ENCODE results near the gene ACER1. TPM values are rescaled to one million over a fixed set of nuclear protein-coding genes. Genes with fewer than 3 reads are reported as not detected.

Gene ACER1
- not detected in 2 replicates for total RNA-seq
- polyA plus RNA-seq: not detected in 2 replicates

GRCh38 chr19:6333439-6333838 lies at the start of gene ACER1:
TSS of gene ACER1 (minus strand) at chr19:6333612. CDS start at chr19:6333551, 61 bp downstream.
- no peaks in the 10 kb centered on the region for H3K4me1 ChIP-seq (ENCODE audit: low read depth)
- H3K9me3 ChIP-seq (ENCODE audit: low read depth): no peaks in the 10 kb centered on the region
- no peak for TF ChIP-seq CTCF (IDR thresholded peaks at IDR 0.05; ENCODE audit: low read depth, low read length)
- no peaks in the 10 kb centered on the region for H3K36me3 ChIP-seq
- H3K27ac ChIP-seq: no peak within 1 kb of the TSS
- no peaks in the 10 kb centered on the region for H3K27me3 ChIP-seq
- H3K4me3 ChIP-seq: no peak within 1 kb of the TSS
- DNase-seq (ENCODE audit: low read depth in 1 of 2, low spot score in 1 of 2): no peak

- no peaks in the 10 kb centered on the region for H3K4me1 ChIP-seq (ENCODE audit: low read depth)
- no peaks in the 10 kb centered on the region for H3K9me3 ChIP-seq (ENCODE audit: low read depth)
- H3K27ac ChIP-seq: no peak overlapping the region
- TF ChIP-seq CTCF (IDR thresholded peaks at IDR 0.05; ENCODE audit: low read depth, low read length): no peak
- no peak overlapping the region for H3K4me3 ChIP-seq
- no peak for DNase-seq (ENCODE audit: low read depth in 1 of 2, low spot score in 1 of 2)
- H3K36me3 ChIP-seq: peaks cover 52% of the 10 kb centered on the region
- no peaks in the 10 kb centered on the region for H3K27me3 ChIP-seq
These were observed 49.8 kb upstream of the ACER1 start for GRCh38 chr19:6383188-6383587.

GRCh38 chr19:6381030-6381750 lies 47.8 kb upstream of the ACER1 start:
- no peak for TF ChIP-seq CTCF (IDR thresholded peaks at IDR 0.05; ENCODE audit: low read depth, low read length)

GRCh38 chr19:6379744-6380143 lies 46.3 kb upstream of the ACER1 start:
- DNase-seq (ENCODE audit: low read depth in 1 of 2, low spot score in 1 of 2): no peak
- TF ChIP-seq CTCF (IDR thresholded peaks at IDR 0.05; ENCODE audit: low read depth, low read length): no peak
- Histone ChIP-seq H3K36me3 (peaks cover 28% of the 10 kb centered on the region), H3K9me3 (ENCODE audit: low read depth) (no peaks in the 10 kb centered on the region), H3K4me1 (ENCODE audit: low read depth) (no peaks in the 10 kb centered on the region), H3K27ac (no peak overlapping the region), H3K27me3 (no peaks in the 10 kb centered on the region), H3K4me3 (no peak overlapping the region)

More at GRCh38 chr19:6381030-6381750, 47.8 kb upstream of the ACER1 start:
- Histone ChIP-seq H3K27ac (no peak overlapping the region), H3K4me3 (no peak overlapping the region), H3K9me3 (ENCODE audit: low read depth) (no peaks in the 10 kb centered on the region), H3K4me1 (ENCODE audit: low read depth) (no peaks in the 10 kb centered on the region), H3K36me3 (peaks cover 38% of the 10 kb centered on the region), H3K27me3 (no peaks in the 10 kb centered on the region)
- no peak for DNase-seq (ENCODE audit: low read depth in 1 of 2, low spot score in 1 of 2)

- no peaks in the 10 kb centered on the region for H3K27me3 ChIP-seq
- peaks cover 4% of the 10 kb centered on the region for H3K4me1 ChIP-seq (ENCODE audit: low read depth)
- H3K36me3 ChIP-seq: peaks cover 28% of the 10 kb centered on the region
- no peak for TF ChIP-seq CTCF (IDR thresholded peaks at IDR 0.05; ENCODE audit: low read depth, low read length)
- no peak for DNase-seq (ENCODE audit: low read depth in 1 of 2, low spot score in 1 of 2)
- no peaks in the 10 kb centered on the region for H3K9me3 ChIP-seq (ENCODE audit: low read depth)
- peak overlapping the region; percentile 48 for H3K27ac ChIP-seq
- H3K4me3 ChIP-seq: no peak overlapping the region
These were observed 45.1 kb upstream of the ACER1 start for GRCh38 chr19:6378486-6378885.

Measured in cardiac muscle cell (in vitro differentiated cells and primary cell).